Trophoblast cell (in vitro differentiated cells and primary cell): ENCODE results near the gene RBPMS2.

Source experiments
- DNase-seq, 2 donors: peaks; one replicate each; pipeline ENCODE4 v3.0.0-alpha.2; 2016
- H2AFZ ChIP-seq: 2 replicates; pipeline ENCODE4 v1.6.1; 2013; ENCODE audit warnings: low read length, moderate library complexity, mild to moderate bottlenecking; ENCODE audit not compliant: insufficient read depth, poor library complexity
- H2AK5ac ChIP-seq: 2 replicates; pipeline ENCODE4 v1.6.1; 2013; ENCODE audit warnings: mild to moderate bottlenecking, low read length
- H2BK120ac ChIP-seq: 2 replicates; pipeline ENCODE4 v1.6.1; 2013; ENCODE audit warnings: low read length, mild to moderate bottlenecking, moderate library complexity; ENCODE audit not compliant: insufficient read depth, poor library complexity
- H2BK12ac ChIP-seq: 2 replicates; pipeline ENCODE4 v1.6.1; 2013; ENCODE audit warnings: mild to moderate bottlenecking, low read length, moderate library complexity
- H2BK5ac ChIP-seq: 2 replicates; pipeline ENCODE4 v1.6.1; 2013; ENCODE audit warnings: low read length, low read depth, moderate library complexity, mild to moderate bottlenecking; ENCODE audit not compliant: poor library complexity
- H3K14ac ChIP-seq: 2 replicates; pipeline ENCODE4 v1.6.1; 2013; ENCODE audit warnings: mild to moderate bottlenecking, low read length
- H3K18ac ChIP-seq: 2 replicates; pipeline ENCODE4 v1.6.1; 2013; ENCODE audit warnings: mild to moderate bottlenecking, low read length
- H3K23ac ChIP-seq: 2 replicates; pipeline ENCODE4 v1.6.1; 2013; ENCODE audit warnings: low read length
- H3K27ac ChIP-seq: 2 replicates; pipeline ENCODE4 v1.5.1; 2013; ENCODE audit warnings: low read depth, mild to moderate bottlenecking, inconsistent platforms, low read length, moderate library complexity
- H3K27me3 ChIP-seq: 2 replicates; pipeline ENCODE4 v1.6.1; 2013; ENCODE audit warnings: inconsistent platforms, mild to moderate bottlenecking, low read length, moderate library complexity; ENCODE audit not compliant: insufficient read depth
- H3K36me3 ChIP-seq, 2 experiments: 1 replicate in 1 of 2; 2 replicates in 1 of 2; pipeline ENCODE4 v1.6.1; 2013; ENCODE audit warnings: low read length in 2 of 2, mild to moderate bottlenecking in 2 of 2, moderate library complexity in 1 of 2; ENCODE audit not compliant: insufficient read depth in 2 of 2, control insufficient read depth in 1 of 2
- H3K4ac ChIP-seq: 2 replicates; pipeline ENCODE4 v1.6.1; 2013; ENCODE audit warnings: low read depth, mild to moderate bottlenecking, low read length, moderate library complexity
- H3K4me1 ChIP-seq, 2 experiments: 1 replicate in 1 of 2; 2 replicates in 1 of 2; pipeline ENCODE4 v1.6.1; 2013; ENCODE audit warnings: low read length in 2 of 2, mild to moderate bottlenecking in 2 of 2, moderate library complexity in 1 of 2; ENCODE audit not compliant: insufficient read depth in 2 of 2, control insufficient read depth in 1 of 2
- H3K4me2 ChIP-seq: 2 replicates; pipeline ENCODE4 v1.6.1; 2013; ENCODE audit warnings: inconsistent platforms, mild to moderate bottlenecking, low read length, moderate library complexity
- H3K4me3 ChIP-seq: 2 replicates; pipeline ENCODE4 v1.5.1; 2013; ENCODE audit warnings: mild to moderate bottlenecking, low read depth, low read length, inconsistent platforms
- H3K79me1 ChIP-seq: one replicate; pipeline ENCODE4 v1.6.1; 2013; ENCODE audit warnings: low read length
- H3K79me2 ChIP-seq: 2 replicates; pipeline ENCODE4 v1.6.1; 2013; ENCODE audit warnings: low read length, mild to moderate bottlenecking; ENCODE audit not compliant: control insufficient read depth, insufficient read depth, poor library complexity
- H3K9ac ChIP-seq: 2 replicates; pipeline ENCODE4 v1.6.1; 2013; ENCODE audit warnings: mild to moderate bottlenecking, low read length
- H3K9me3 ChIP-seq: 2 replicates; pipeline ENCODE4 v1.6.1; 2013; ENCODE audit warnings: low read depth, mild to moderate bottlenecking, control low read depth, inconsistent platforms, low read length; ENCODE audit not compliant: insufficient read depth
- H4K12ac ChIP-seq: 2 replicates; pipeline ENCODE4 v1.6.1; 2013; ENCODE audit warnings: low read depth, mild to moderate bottlenecking, low read length, moderate library complexity
- H4K8ac ChIP-seq: 2 replicates; pipeline ENCODE4 v1.6.1; 2013; ENCODE audit warnings: low read depth, mild to moderate bottlenecking, low read length, moderate library complexity
- H4K91ac ChIP-seq: one replicate; pipeline ENCODE4 v1.6.1; 2013; ENCODE audit warnings: low read depth, mild to moderate bottlenecking, low read length, moderate library complexity
- WGBS: extraction: QIAGEN DNeasy Blood & Tissue Kit; methylation state at CpG from one replicate; pipeline ENCODE4 v1.1.7; 2013; ENCODE audit warnings: missing lambda C conversion rate; ENCODE audit not compliant: insufficient read length, insufficient coverage; ENCODE audit errors: extremely low coverage; 5-methylcytosine and 5-hydroxymethylcytosine counted together

Gene RBPMS2

DNA sequence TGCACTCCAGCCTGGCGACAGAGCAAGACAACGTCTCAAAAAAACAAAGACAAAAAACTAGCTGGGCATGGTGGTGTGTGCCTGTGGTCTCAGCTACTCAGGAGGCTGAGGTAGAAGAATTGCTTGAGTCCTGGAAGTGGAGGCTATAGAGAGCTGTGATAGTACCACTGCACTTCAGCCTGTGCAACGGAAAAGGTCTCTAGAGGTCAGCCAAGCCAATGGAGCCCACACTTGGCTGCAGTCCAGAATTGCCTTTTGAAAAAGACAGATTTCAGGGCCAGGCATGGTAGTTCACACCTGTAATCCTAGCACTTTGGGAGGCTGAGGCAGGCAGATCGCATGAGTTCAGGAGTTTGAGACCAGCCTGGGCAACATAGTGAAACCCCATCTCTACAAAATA lies 8.4 kb upstream of the RBPMS2 start:
- Histone ChIP-seq H3K36me3 (no peaks in the 10 kb centered on the region), H2BK5ac (no peak overlapping the region), H3K4me2 (no peak overlapping the region), H2BK12ac (no peak overlapping the region), H4K8ac (no peak overlapping the region), H3K27me3 (no peaks in the 10 kb centered on the region), H3K79me1 (no peaks in the 10 kb centered on the region), H2BK120ac (no peak overlapping the region), H3K4me3 (no peak overlapping the region), H2AK5ac (no peak overlapping the region), H3K27ac (no peak overlapping the region), H3K9ac (no peak overlapping the region), H3K4ac (no peak overlapping the region), H3K18ac (no peak overlapping the region), H3K9me3 (no peaks in the 10 kb centered on the region), H4K91ac (no peak overlapping the region), H3K79me2 (no peaks in the 10 kb centered on the region), H3K4me1 (no peaks in the 10 kb centered on the region), H4K12ac (no peak overlapping the region), H3K14ac (no peak overlapping the region), H3K23ac (no peak overlapping the region), H2AFZ (no peak overlapping the region)
- DNase-seq, result no peak
- no CpG with 5 or more reads among the region's 4 CpGs for WGBS

DNA sequence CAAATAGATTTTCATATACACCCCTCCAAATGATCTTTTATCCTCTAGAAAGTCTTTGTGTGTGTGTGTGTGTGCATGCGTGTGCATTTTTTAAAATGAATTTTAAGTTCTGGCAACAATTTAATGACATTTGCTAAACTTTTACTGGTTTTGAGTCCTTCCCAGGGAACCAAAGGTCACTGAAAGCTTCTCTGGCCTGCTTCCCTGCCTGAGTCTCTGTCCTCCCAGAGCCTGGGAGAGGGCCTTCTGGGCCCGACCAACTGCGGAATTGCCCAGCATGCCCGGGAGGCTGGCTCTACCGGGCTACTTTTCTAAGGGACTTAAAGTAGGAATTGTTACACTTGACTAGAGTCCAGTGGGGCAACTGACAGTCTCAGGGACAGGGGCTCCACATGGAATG lies 7.4 kb upstream of the RBPMS2 start:
- no peak overlapping the region for H3K4me2 ChIP-seq
- H3K23ac ChIP-seq, result no peak overlapping the region
- no peaks in the 10 kb centered on the region for H3K36me3 ChIP-seq
- no peaks in the 10 kb centered on the region for H3K79me2 ChIP-seq
- H2BK12ac ChIP-seq, result no peak overlapping the region
- no peak overlapping the region for H3K9ac ChIP-seq
- no peak overlapping the region for H2BK5ac ChIP-seq
- DNase-seq, result no peak
- no peaks in the 10 kb centered on the region for H3K79me1 ChIP-seq
- H2AFZ ChIP-seq, result no peak overlapping the region
- H2BK120ac ChIP-seq, result no peak overlapping the region
- no CpG with 5 or more reads among the region's 5 CpGs for WGBS
- H3K18ac ChIP-seq, result no peak overlapping the region
- no peak overlapping the region for H3K27ac ChIP-seq
- no peak overlapping the region for H4K8ac ChIP-seq
- no peak overlapping the region for H3K4ac ChIP-seq
- H2AK5ac ChIP-seq, result no peak overlapping the region
- no peak overlapping the region for H4K91ac ChIP-seq
- no peak overlapping the region for H3K14ac ChIP-seq
- no peak overlapping the region for H3K4me3 ChIP-seq
- no peaks in the 10 kb centered on the region for H3K4me1 ChIP-seq
- no peaks in the 10 kb centered on the region for H3K27me3 ChIP-seq
- no peak overlapping the region for H4K12ac ChIP-seq
- H3K9me3 ChIP-seq, result no peaks in the 10 kb centered on the region

DNA sequence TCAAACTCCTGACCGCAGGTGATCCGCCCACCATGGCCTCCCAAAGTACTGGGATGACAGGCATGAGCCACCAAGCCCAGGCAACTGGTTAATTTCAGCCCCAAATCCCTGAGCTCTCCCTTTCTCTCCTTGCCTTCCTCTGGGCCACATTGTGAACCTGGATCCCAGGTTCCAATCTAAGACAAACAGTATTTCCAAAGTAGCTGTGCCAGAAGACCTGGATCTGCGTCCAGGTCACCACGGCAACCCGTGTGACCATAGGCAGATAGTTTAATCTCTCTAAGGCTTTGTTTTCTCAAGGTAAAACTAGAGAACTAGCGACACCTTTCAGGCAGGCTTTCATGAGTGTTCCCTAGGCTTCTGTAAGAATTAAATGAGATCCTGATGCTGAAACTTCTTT lies 5.9 kb upstream of the RBPMS2 start:
- Histone ChIP-seq H3K18ac (no peak overlapping the region), H3K27me3 (no peaks in the 10 kb centered on the region), H3K79me2 (peaks cover under 1% of the 10 kb centered on the region), H2AK5ac (no peak overlapping the region), H3K9me3 (no peaks in the 10 kb centered on the region), H3K27ac (no peak overlapping the region), H4K8ac (no peak overlapping the region), H3K4me3 (no peak overlapping the region), H3K4me2 (no peak overlapping the region), H2BK120ac (no peak overlapping the region), H4K12ac (no peak overlapping the region), H3K79me1 (peaks cover 1% of the 10 kb centered on the region), H3K9ac (no peak overlapping the region), H3K23ac (no peak overlapping the region), H2BK5ac (no peak overlapping the region), H3K14ac (no peak overlapping the region), H3K4ac (no peak overlapping the region), H4K91ac (no peak overlapping the region), H2AFZ (no peak overlapping the region), H3K36me3 (no peaks in the 10 kb centered on the region), H2BK12ac (no peak overlapping the region), H3K4me1 (peaks cover 1 to 2% of the 10 kb centered on the region in 2 experiments)
- WGBS, result no CpG with 5 or more reads among the region's 6 CpGs
- DNase-seq, result no peak

DNA sequence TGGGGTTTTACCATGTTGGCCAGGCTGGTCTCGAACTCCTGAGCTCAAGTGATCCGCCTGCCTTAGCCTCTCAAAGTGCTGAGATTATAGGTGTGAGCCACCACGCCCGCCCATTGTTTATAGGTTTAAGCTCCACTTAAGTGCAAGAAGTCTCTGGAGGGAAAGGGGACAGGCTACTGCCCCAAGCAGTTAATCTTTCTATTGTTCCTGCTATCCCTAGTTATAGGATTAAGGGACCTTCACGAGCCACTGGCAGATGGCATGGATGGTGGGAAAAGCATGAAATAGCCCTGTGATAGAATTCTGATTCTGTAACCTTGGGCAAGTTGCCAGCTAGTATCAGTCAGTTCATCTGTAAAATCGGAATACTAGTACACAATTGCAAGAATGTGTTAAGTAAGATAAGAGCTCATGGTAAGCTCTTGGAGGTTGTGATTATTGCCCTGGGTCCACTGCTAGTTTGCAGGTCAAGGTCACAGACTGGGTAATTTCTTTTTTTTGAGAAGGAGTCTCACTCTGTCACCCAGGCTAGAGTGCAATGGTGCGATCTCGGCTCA lies 5.3 kb upstream of the RBPMS2 start:
- H3K79me2 ChIP-seq, result peaks cover 5% of the 10 kb centered on the region
- DNase-seq, result no peak
- no peaks in the 10 kb centered on the region for H3K9me3 ChIP-seq
- no peak overlapping the region for H3K9ac ChIP-seq
- no peak overlapping the region for H2AK5ac ChIP-seq
- no peak overlapping the region for H2BK120ac ChIP-seq
- no peak overlapping the region for H2BK12ac ChIP-seq
- H3K4me3 ChIP-seq, result no peak overlapping the region
- no peaks in the 10 kb centered on the region for H3K36me3 ChIP-seq
- H4K91ac ChIP-seq, result no peak overlapping the region
- no peak overlapping the region for H4K8ac ChIP-seq
- H2BK5ac ChIP-seq, result no peak overlapping the region
- H3K4ac ChIP-seq, result no peak overlapping the region
- WGBS, result no CpG with 5 or more reads among the region's 8 CpGs
- peaks cover 3 to 4% of the 10 kb centered on the region in 2 experiments for H3K4me1 ChIP-seq
- peaks cover 6% of the 10 kb centered on the region for H3K79me1 ChIP-seq
- no peak overlapping the region for H3K4me2 ChIP-seq
- no peaks in the 10 kb centered on the region for H3K27me3 ChIP-seq
- no peak overlapping the region for H3K18ac ChIP-seq
- H3K23ac ChIP-seq, result no peak overlapping the region
- no peak overlapping the region for H3K14ac ChIP-seq
- H2AFZ ChIP-seq, result no peak overlapping the region
- H4K12ac ChIP-seq, result no peak overlapping the region
- H3K27ac ChIP-seq, result no peak overlapping the region
